ENCODE results near the gene RUNX3.

RUNX3 gene

DNA sequence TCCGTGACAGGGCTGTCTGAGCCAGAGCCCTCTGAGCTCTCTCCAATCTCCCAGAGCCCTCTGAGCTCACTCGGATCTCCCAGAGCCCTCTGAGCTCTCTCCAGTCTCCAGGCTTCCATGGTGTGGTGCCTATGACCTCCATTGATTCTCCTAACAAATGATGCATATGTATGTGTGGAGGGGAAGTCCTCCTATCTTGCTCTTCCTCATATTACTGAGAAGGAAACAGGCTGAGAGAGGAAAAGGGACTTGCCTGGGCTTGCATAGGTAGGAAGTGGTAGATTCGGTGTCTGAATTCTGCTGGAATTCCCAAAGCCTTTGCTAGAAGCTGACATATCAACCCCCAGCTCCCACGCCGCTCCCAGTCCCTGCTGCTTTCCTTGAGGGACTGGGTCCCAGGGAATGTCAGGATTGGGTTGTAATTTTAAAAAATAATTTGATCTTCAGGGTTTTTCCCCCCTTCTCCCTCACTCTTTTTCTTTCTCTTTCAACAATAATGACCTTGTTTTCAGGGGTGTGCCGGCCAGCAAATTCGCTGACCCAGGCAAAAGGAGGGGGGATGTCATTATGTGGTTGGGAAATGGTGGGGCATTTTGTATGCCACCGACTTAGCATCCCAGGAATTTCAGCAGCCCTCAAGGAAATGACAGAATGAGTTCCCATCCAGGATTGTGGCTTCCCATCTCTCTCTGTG, 42.3 kb upstream of the RUNX3 start:
- no peaks in the 10 kb centered on the region for H3F3A ChIP-seq (ENCODE audit: insufficient read depth, low read length)
- no peaks in the 10 kb centered on the region for H4K20me1 ChIP-seq (ENCODE audit: insufficient read depth, low read length)
- no peak overlapping the region for H3K4me3 ChIP-seq (ENCODE audit: low read length)
- H3K27ac ChIP-seq (ENCODE audit: low read length) = no peak overlapping the region
- no peaks in the 10 kb centered on the region for H3K9me2 ChIP-seq (replicated peaks; ENCODE audit: insufficient read depth, low read length)
- H3K27me3 ChIP-seq (replicated peaks; ENCODE audit: insufficient read depth, low read length) = peaks cover 4% of the 10 kb centered on the region; the same call in 1 of the 2 replicates
- H3K4me1 ChIP-seq (ENCODE audit: low read length) = 0 out of 2 replicates have a peak, but pooled peaks cover 5% of the 10 kb centered on the region
- no peak for DNase-seq
- no peaks in the 10 kb centered on the region for H3K79me2 ChIP-seq (ENCODE audit: low read length)
- TF ChIP-seq, protein P1, sequence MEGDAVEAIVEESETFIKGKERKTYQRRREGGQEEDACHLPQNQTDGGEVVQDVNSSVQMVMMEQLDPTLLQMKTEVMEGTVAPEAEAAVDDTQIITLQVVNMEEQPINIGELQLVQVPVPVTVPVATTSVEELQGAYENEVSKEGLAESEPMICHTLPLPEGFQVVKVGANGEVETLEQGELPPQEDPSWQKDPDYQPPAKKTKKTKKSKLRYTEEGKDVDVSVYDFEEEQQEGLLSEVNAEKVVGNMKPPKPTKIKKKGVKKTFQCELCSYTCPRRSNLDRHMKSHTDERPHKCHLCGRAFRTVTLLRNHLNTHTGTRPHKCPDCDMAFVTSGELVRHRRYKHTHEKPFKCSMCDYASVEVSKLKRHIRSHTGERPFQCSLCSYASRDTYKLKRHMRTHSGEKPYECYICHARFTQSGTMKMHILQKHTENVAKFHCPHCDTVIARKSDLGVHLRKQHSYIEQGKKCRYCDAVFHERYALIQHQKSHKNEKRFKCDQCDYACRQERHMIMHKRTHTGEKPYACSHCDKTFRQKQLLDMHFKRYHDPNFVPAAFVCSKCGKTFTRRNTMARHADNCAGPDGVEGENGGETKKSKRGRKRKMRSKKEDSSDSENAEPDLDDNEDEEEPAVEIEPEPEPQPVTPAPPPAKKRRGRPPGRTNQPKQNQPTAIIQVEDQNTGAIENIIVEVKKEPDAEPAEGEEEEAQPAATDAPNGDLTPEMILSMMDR (IDR thresholded peaks at IDR 0.05; ENCODE audit: low read length) = no peak
- TF ChIP-seq EZH2phosphoT487 (IDR thresholded peaks at IDR 0.05; ENCODE audit: low read length) (no peak), EZH2 (optimal IDR thresholded peaks at IDR 0.05; ENCODE audit: low read depth, low read length) (no peak)
- no peaks in the 10 kb centered on the region for H3K36me3 ChIP-seq (replicated peaks; ENCODE audit: insufficient read depth, low read length)
- no peaks in the 10 kb centered on the region; the same call in 1 of the 2 replicates for H3K9me3 ChIP-seq (replicated peaks; ENCODE audit: insufficient read depth, low read length)
- H3K9ac ChIP-seq (ENCODE audit: low read length) = no peak overlapping the region
- no peak overlapping the region for H2AFZ ChIP-seq (ENCODE audit: low read length)
- no peak overlapping the region for H3K4me2 ChIP-seq (ENCODE audit: low read depth, low read length)

DNA sequence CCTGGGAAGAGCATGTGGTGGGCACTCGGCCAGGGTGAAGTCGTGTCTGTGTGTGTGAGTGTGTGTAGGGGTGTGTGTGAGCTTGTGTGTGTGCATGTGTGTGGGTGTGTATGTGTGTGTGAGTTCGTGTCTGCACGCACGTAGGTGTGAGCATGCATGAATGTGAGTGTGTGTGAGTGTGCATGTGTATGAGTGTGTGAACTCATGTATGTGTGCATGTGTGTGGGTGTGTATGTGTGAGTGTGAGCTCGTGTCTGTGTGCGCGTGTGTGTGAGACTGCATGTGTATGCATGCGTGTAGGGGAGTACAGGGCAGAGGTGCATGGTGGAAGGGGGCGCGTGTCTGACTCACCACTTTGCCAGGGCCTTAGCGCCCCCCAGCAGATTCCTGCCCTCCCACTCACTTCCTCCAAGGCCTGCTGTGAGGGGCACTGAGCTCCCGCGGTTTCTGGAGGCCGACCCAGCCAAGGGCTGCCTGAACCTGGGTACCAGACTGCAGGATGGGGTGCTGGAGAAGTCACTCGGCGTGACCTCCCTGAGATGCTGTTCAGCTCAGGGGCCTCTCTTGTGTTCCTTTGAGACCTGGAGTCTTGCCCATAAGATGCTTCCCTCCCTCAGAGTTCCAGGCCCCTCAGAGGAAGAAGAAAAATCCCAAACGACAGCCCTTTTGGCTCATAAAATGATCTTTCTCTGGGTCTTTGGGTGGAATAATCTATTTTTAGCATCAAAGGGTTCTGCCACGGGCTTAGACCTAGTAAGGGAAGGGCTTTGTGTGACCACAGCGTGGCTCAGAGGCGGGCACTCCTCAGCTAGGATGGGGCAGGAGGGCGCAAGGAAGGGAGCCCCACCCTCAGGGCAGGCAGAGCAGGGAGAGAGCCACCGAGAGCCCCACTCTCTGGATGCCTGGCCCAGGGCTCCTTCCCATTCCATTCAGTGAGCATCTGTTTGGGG, 41.1 kb upstream of the RUNX3 start:
- TF ChIP-seq EZH2 (optimal IDR thresholded peaks at IDR 0.05; ENCODE audit: low read depth, low read length) (no peak), EZH2phosphoT487 (IDR thresholded peaks at IDR 0.05; ENCODE audit: low read length) (no peak)
- TF ChIP-seq, protein P1 (IDR thresholded peaks at IDR 0.05; ENCODE audit: low read length) = no peak

GRCh38 chr1:24970399-24970753, 40.3 kb upstream of the RUNX3 start:
- H3K79me2 ChIP-seq (ENCODE audit: low read length) = no peaks in the 10 kb centered on the region
- H3K4me3 ChIP-seq (ENCODE audit: low read length) = no peak overlapping the region
- H3K9me3 ChIP-seq (replicated peaks; ENCODE audit: insufficient read depth, low read length) = no peaks in the 10 kb centered on the region; the same call in 1 of the 2 replicates
- TF ChIP-seq EZH2 (optimal IDR thresholded peaks at IDR 0.05; ENCODE audit: low read depth, low read length) = no peak
- TF ChIP-seq, protein P1 (IDR thresholded peaks at IDR 0.05; ENCODE audit: low read length) = no peak
- no peak for TF ChIP-seq EZH2phosphoT487 (IDR thresholded peaks at IDR 0.05; ENCODE audit: low read length)
- H4K20me1 ChIP-seq (ENCODE audit: insufficient read depth, low read length) = no peaks in the 10 kb centered on the region
- DNase-seq = no peak
- peaks cover 4% of the 10 kb centered on the region; the same call in 1 of the 2 replicates for H3F3A ChIP-seq (ENCODE audit: insufficient read depth, low read length)
- no peak overlapping the region for H3K27ac ChIP-seq (ENCODE audit: low read length)
- H3K4me2 ChIP-seq (ENCODE audit: low read depth, low read length) = no peak overlapping the region
- peaks cover 4% of the 10 kb centered on the region; the same call in 1 of the 2 replicates for H3K27me3 ChIP-seq (replicated peaks; ENCODE audit: insufficient read depth, low read length)
- H3K9ac ChIP-seq (ENCODE audit: low read length) = no peak overlapping the region
- peaks cover 11% of the 10 kb centered on the region for H3K4me1 ChIP-seq (ENCODE audit: low read length)
- H3K36me3 ChIP-seq (replicated peaks; ENCODE audit: insufficient read depth, low read length) = no peaks in the 10 kb centered on the region
- H3K9me2 ChIP-seq (replicated peaks; ENCODE audit: insufficient read depth, low read length) = no peaks in the 10 kb centered on the region
- H2AFZ ChIP-seq (ENCODE audit: low read length) = no peak overlapping the region

More for the DNA sequence above, 41.1 kb upstream of the RUNX3 start:
- Histone ChIP-seq H3K4me2 (ENCODE audit: low read depth, low read length) (no peak overlapping the region), H3K9ac (ENCODE audit: low read length) (no peak overlapping the region), H3K79me2 (ENCODE audit: low read length) (no peaks in the 10 kb centered on the region), H2AFZ (ENCODE audit: low read length) (no peak overlapping the region), H3K9me2 (replicated peaks; ENCODE audit: insufficient read depth, low read length) (no peaks in the 10 kb centered on the region), H3K9me3 (replicated peaks; ENCODE audit: insufficient read depth, low read length) (no peaks in the 10 kb centered on the region; the same call in 1 of the 2 replicates), H3K27ac (ENCODE audit: low read length) (no peak overlapping the region), H3K36me3 (replicated peaks; ENCODE audit: insufficient read depth, low read length) (no peaks in the 10 kb centered on the region), H4K20me1 (ENCODE audit: insufficient read depth, low read length) (no peaks in the 10 kb centered on the region), H3F3A (ENCODE audit: insufficient read depth, low read length) (no peaks in the 10 kb centered on the region), H3K27me3 (replicated peaks; ENCODE audit: insufficient read depth, low read length) (peaks cover 4% of the 10 kb centered on the region; the same call in 1 of the 2 replicates), H3K4me3 (ENCODE audit: low read length) (no peak overlapping the region), H3K4me1 (ENCODE audit: low read length) (0 out of 2 replicates have a peak, but pooled peaks cover 5% of the 10 kb centered on the region)
- no peak for DNase-seq
